ENCODE measurements around the gene PITHD1. TPM values are rescaled to one million over a fixed set of nuclear protein-coding genes. Genes with fewer than 3 reads are reported as not detected.

Gene PITHD1
- total and polyA plus RNA-seq, 4 experiments from 2014 or later = 65.3 to 82.2 (median 80.2) TPM

GRCh38 chr1:23809751-23810171 lies 31.5 kb downstream of the PITHD1 start:
- no peaks in the 10 kb centered on the region for H3K27me3 ChIP-seq (ENCODE audit: insufficient read depth, low read length)
- peaks cover 27 to 42% of the 10 kb centered on the region in 2 donors for H3K36me3 Mint-ChIP-seq
- no peaks in the 10 kb centered on the region for H3K9me3 Mint-ChIP-seq
- intact Hi-C loops (cut with micrococcal nuclease) = loop anchor here (1.0 to 10.0 kb wide), 3 partner anchors 59 to 145 kb away; partner anchors contain the start of genes FUCA1 and PNRC2
- peak; percentile 79 to 84 (median 81) for DNase-seq
- ChIA-PET POLR2A (ENCODE audit: partially characterized antibody) (interaction anchor here (0.8 to 4.1 kb wide), 8 partner anchors 9 to 150 kb away, joined by 3 to 24 read pairs (median 4); partner anchors contain the start of genes FUCA1, GALE, HMGCL and PNRC2), CTCF (ENCODE audit: partially characterized antibody) (interaction anchor here (0.6 to 4.1 kb wide), 22 partner anchors 8 to 220 kb away, joined by 3 to 52 read pairs (median 5); partner anchors contain the start of genes FUCA1, GALE and HMGCL)
- H3K4me3 ChIP-seq (ENCODE audit: low read length in 2 of 2) = no peak overlapping the region
- no peaks in the 10 kb centered on the region for H3K9me3 ChIP-seq (ENCODE audit: control insufficient read depth in 1 of 2, low read length in 2 of 2)
- peaks cover 7 to 20% (median 15%) of the 10 kb centered on the region in 4 donors for H3K4me1 Mint-ChIP-seq
- H3K36me3 ChIP-seq (ENCODE audit: insufficient read depth, low read length) = peaks cover 9% of the 10 kb centered on the region
- H3K27ac ChIP-seq (ENCODE audit: low read depth, low read length) = no peak overlapping the region
- no peak overlapping the region for H3K4me3 Mint-ChIP-seq
- H3K4me1 ChIP-seq (ENCODE audit: insufficient read depth, low read length) = peaks cover 9% of the 10 kb centered on the region
- H3K27me3 Mint-ChIP-seq = no peaks in the 10 kb centered on the region
- H3K27ac Mint-ChIP-seq = peak overlapping the region in 5 of 7 donors; percentile 12 to 80 (median 43)

DNA sequence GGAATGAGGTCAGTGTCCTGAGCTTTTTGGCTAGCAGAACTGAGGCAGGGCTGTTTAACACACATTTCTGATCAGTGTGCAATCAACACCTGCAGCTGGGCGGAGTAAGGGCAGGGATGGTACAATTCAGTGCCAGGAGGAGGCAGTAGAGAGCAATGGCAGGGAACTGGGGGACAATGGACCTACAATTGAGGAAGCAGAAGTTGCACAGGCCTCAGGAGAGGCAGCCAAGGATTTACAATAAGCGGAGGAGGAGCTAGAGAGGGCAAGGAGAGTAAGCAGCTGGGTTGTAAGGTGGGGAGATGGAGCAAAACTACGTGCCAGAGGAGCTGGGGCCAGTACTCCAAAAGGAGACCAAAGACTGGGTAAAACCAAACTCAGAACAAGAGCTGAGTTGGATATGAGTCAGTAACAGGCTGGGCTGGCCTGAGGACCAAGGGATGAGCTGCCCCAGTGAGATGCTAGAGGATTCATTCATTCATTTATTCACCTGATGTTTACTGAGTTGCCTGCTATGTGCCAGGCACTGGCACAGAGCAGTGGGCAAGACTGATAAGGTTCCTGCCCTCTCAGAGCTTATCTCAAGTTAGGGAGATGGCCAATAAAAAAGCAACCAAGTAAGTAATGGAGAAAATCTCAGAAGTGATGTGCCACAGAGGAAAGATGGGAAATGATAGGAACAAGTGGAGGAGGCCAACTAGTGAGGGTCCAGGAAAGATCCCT lies 32.8 kb downstream of the PITHD1 start:
- H3K36me3 ChIP-seq (ENCODE audit: insufficient read depth, low read length) = peaks cover 11% of the 10 kb centered on the region
- ChIA-PET CTCF (ENCODE audit: partially characterized antibody) (interaction anchor here (0.8 to 4.1 kb wide), 21 partner anchors 8 to 219 kb away, joined by 3 to 52 read pairs (median 4); partner anchors contain the start of genes FUCA1, GALE, HMGCL and PITHD1), POLR2A (ENCODE audit: partially characterized antibody) (interaction anchor here (2.2 to 4.1 kb wide), 3 partner anchors 10 to 149 kb away, joined by 8 to 24 read pairs (median 10); partner anchors contain the start of genes GALE, HMGCL and PNRC2)
- DNase-seq = peak; percentile 43 to 68 (median 47)
- no peaks in the 10 kb centered on the region for H3K9me3 Mint-ChIP-seq
- no peak overlapping the region for H3K4me3 Mint-ChIP-seq
- intact Hi-C loops (cut with micrococcal nuclease) = no loop called here
- H3K4me1 Mint-ChIP-seq = peaks cover 7 to 18% (median 12%) of the 10 kb centered on the region in 4 donors
- no peak overlapping the region for H3K4me3 ChIP-seq (ENCODE audit: low read length in 2 of 2)
- H3K4me1 ChIP-seq (ENCODE audit: insufficient read depth, low read length) = peaks cover 9% of the 10 kb centered on the region
- no peak overlapping the region for H3K27ac ChIP-seq (ENCODE audit: low read depth, low read length)
- H3K36me3 Mint-ChIP-seq = peaks cover 23 to 38% of the 10 kb centered on the region in 2 donors
- peak overlapping the region; percentile 0 to 69 (median 43) for H3K27ac Mint-ChIP-seq
- no peaks in the 10 kb centered on the region for H3K9me3 ChIP-seq (ENCODE audit: control insufficient read depth in 1 of 2, low read length in 2 of 2)
- no peaks in the 10 kb centered on the region for H3K27me3 ChIP-seq (ENCODE audit: insufficient read depth, low read length)
- H3K27me3 Mint-ChIP-seq = no peaks in the 10 kb centered on the region

DNA sequence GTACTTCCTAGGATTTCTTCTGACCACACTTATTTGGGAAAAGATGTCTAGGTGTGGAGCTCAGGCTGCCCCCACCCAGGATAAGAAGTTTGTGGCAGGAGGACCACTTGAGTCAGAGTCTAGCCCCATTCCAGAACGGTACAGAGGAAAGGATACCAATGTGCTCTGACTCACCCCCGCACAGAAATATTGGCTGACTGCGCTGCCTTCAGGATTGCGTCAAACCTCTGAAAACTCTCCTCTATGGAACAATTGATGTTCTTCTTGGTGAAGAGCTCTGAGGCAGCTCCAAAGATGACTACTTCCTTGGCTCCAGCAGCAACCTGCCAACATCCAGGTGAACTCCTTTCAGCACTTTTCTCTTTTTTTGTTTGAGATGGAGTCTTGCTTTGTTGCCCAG lies 35.8 kb downstream of the PITHD1 start:
- Mint-ChIP-seq H3K4me1 (peaks cover 7 to 18% (median 12%) of the 10 kb centered on the region in 4 donors), H3K27me3 (no peaks in the 10 kb centered on the region), H3K27ac (no peak overlapping the region), H3K36me3 (peaks cover 25 to 51% of the 10 kb centered on the region in 2 donors), H3K9me3 (no peaks in the 10 kb centered on the region), H3K4me3 (no peak overlapping the region)
- H3K4me1 ChIP-seq (ENCODE audit: insufficient read depth, low read length) = peaks cover 9% of the 10 kb centered on the region
- peaks cover 34% of the 10 kb centered on the region for H3K36me3 ChIP-seq (ENCODE audit: insufficient read depth, low read length)
- no peak for DNase-seq
- intact Hi-C loops (cut with micrococcal nuclease) = no loop called here
- H3K9me3 ChIP-seq (ENCODE audit: control insufficient read depth in 1 of 2, low read length in 2 of 2) = no peaks in the 10 kb centered on the region
- no peaks in the 10 kb centered on the region for H3K27me3 ChIP-seq (ENCODE audit: insufficient read depth, low read length)
- CTCF ChIA-PET (ENCODE audit: partially characterized antibody) = interaction anchor here (1.1 kb wide), 1 partner anchor 42 kb away, joined by 3 read pairs; no protein-coding TSS in a partner anchor
- POLR2A ChIA-PET (ENCODE audit: partially characterized antibody) = no interaction called here
- H3K27ac ChIP-seq (ENCODE audit: low read depth, low read length) = no peak overlapping the region
- H3K4me3 ChIP-seq (ENCODE audit: low read length in 2 of 2) = no peak overlapping the region

DNA sequence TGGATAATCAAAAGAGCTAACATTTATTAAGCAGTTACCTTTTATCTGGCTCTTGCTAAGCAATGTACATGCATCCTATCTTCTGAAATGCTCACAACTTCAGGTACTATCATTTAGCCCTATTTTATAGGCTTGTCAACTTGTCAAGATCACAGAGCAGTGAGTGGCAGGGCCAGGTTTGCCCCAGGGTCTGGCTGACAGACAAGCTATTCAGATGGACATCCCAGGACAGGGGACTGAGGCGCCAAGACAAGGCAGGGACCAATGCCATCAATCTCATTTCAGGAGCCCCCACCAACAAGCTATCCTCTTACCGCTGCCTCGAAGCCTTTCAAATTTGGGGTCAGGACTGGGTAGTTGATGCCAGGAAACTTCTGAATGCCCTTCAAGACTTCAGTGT lies 38.1 kb downstream of the PITHD1 start:
- Histone ChIP-seq H3K4me1 (ENCODE audit: insufficient read depth, low read length) (no peaks in the 10 kb centered on the region), H3K9me3 (ENCODE audit: control insufficient read depth in 1 of 2, low read length in 2 of 2) (no peaks in the 10 kb centered on the region), H3K36me3 (ENCODE audit: insufficient read depth, low read length) (peaks cover 34% of the 10 kb centered on the region), H3K4me3 (ENCODE audit: low read length in 2 of 2) (no peak overlapping the region), H3K27me3 (ENCODE audit: insufficient read depth, low read length) (no peaks in the 10 kb centered on the region), H3K27ac (ENCODE audit: low read depth, low read length) (no peak overlapping the region)
- Mint-ChIP-seq H3K4me3 (no peak overlapping the region), H3K27me3 (no peaks in the 10 kb centered on the region), H3K36me3 (peaks cover 22 to 45% of the 10 kb centered on the region in 2 donors), H3K4me1 (peaks cover 0 to 3% (median 0%) of the 10 kb centered on the region in 4 donors), H3K9me3 (no peaks in the 10 kb centered on the region), H3K27ac (no peak overlapping the region)
- CTCF ChIA-PET (ENCODE audit: partially characterized antibody) = interaction anchor here (0.7 kb wide), 1 partner anchor 76 kb away, joined by 3 read pairs; no protein-coding TSS in a partner anchor
- intact Hi-C loops (cut with micrococcal nuclease) = no loop called here
- DNase-seq = no peak
- POLR2A ChIA-PET (ENCODE audit: partially characterized antibody) = interaction anchor here (0.7 kb wide), 1 partner anchor 1429 kb away, joined by 3 read pairs; no protein-coding TSS in a partner anchor

DNA sequence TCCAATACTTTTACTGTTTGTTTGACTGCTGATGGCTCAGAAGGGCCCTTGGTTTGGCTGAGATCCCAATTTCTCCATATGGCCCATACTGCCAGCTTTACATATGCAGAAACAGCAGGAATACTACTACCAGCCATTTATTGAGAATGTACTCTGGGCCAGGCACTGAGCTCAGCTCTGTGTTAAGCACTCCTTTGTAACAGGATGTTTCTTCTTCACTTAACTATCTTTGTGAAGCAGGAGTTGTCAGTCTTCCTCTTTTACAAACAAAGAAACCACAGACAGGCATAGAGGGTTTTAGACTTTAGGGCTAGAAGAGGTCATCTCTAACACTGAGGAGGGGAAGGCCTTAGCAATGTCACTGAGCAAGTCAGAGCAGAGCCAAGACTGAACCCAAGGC lies 38.7 kb downstream of the PITHD1 start:
- no peak for DNase-seq
- CTCF ChIA-PET (ENCODE audit: partially characterized antibody) = no interaction called here
- Histone ChIP-seq H3K36me3 (ENCODE audit: insufficient read depth, low read length) (peaks cover 34% of the 10 kb centered on the region), H3K4me1 (ENCODE audit: insufficient read depth, low read length) (no peaks in the 10 kb centered on the region), H3K27ac (ENCODE audit: low read depth, low read length) (no peak overlapping the region), H3K9me3 (ENCODE audit: control insufficient read depth in 1 of 2, low read length in 2 of 2) (no peaks in the 10 kb centered on the region), H3K27me3 (ENCODE audit: insufficient read depth, low read length) (no peaks in the 10 kb centered on the region), H3K4me3 (ENCODE audit: low read length in 2 of 2) (no peak overlapping the region)
- no peaks in the 10 kb centered on the region for H3K27me3 Mint-ChIP-seq
- intact Hi-C loops (cut with micrococcal nuclease) = no loop called here
- no peak overlapping the region for H3K4me3 Mint-ChIP-seq
- H3K27ac Mint-ChIP-seq = no peak overlapping the region
- H3K9me3 Mint-ChIP-seq = no peaks in the 10 kb centered on the region
- peaks cover 19 to 42% of the 10 kb centered on the region in 2 donors for H3K36me3 Mint-ChIP-seq
- no peaks in the 10 kb centered on the region for H3K4me1 Mint-ChIP-seq
- POLR2A ChIA-PET (ENCODE audit: partially characterized antibody) = interaction anchor here (0.7 kb wide), 1 partner anchor 15 kb away, joined by 3 read pairs; no protein-coding TSS in a partner anchor

DNA sequence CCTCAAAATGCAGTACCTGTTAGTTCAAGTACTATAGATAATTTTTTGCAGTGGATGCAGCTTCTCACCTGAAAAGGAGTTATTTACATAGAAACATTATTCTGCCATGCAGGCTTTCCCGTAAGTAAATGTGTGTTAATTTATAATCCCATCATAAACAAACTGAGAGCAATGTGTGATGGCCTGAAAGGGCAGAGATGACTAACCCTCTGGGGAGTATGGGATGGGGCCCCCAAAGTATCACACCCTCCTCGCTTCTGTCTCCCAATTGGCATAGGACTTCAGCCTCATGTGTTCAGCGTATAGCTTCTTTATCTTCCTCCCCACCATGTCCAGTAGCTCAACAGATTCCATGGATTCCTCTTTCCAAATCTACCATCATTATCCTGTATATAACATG lies 39.4 kb downstream of the PITHD1 start:
- no peak for DNase-seq
- Histone ChIP-seq H3K27me3 (ENCODE audit: insufficient read depth, low read length) (no peaks in the 10 kb centered on the region), H3K4me1 (ENCODE audit: insufficient read depth, low read length) (no peaks in the 10 kb centered on the region), H3K27ac (ENCODE audit: low read depth, low read length) (no peak overlapping the region), H3K36me3 (ENCODE audit: insufficient read depth, low read length) (peaks cover 34% of the 10 kb centered on the region), H3K4me3 (ENCODE audit: low read length in 2 of 2) (no peak overlapping the region), H3K9me3 (ENCODE audit: control insufficient read depth in 1 of 2, low read length in 2 of 2) (no peaks in the 10 kb centered on the region)
- Mint-ChIP-seq H3K27me3 (no peaks in the 10 kb centered on the region), H3K4me1 (no peaks in the 10 kb centered on the region), H3K4me3 (peak overlapping the region in 1 of 8 donors; percentile 21), H3K27ac (no peak overlapping the region), H3K36me3 (peaks cover 19 to 39% of the 10 kb centered on the region in 2 donors), H3K9me3 (no peaks in the 10 kb centered on the region)
- intact Hi-C loops (cut with micrococcal nuclease) = no loop called here
- CTCF ChIA-PET (ENCODE audit: partially characterized antibody) = interaction anchor here (1.0 to 1.3 kb wide), 2 partner anchors 8 to 11 kb away, joined by 3 to 8 read pairs; no protein-coding TSS in a partner anchor
- POLR2A ChIA-PET (ENCODE audit: partially characterized antibody) = interaction anchor here (0.6 to 0.7 kb wide), 2 partner anchors 15 to 16 kb away, joined by 3 read pairs; no protein-coding TSS in a partner anchor

GRCh38 chr1:23823767-23824166 lies 45.5 kb downstream of the PITHD1 start:
- Mint-ChIP-seq H3K27me3 (no peaks in the 10 kb centered on the region), H3K9me3 (no peaks in the 10 kb centered on the region), H3K4me1 (peaks cover 15 to 28% (median 20%) of the 10 kb centered on the region in 4 donors), H3K4me3 (peak overlapping the region in 7 of 8 donors; percentile 54 to 97 (median 93)), H3K27ac (peak overlapping the region in 5 of 7 donors; percentile 24 to 96 (median 86)), H3K36me3 (peaks cover 3 to 11% of the 10 kb centered on the region in 2 donors)
- Histone ChIP-seq H3K27me3 (ENCODE audit: insufficient read depth, low read length) (no peaks in the 10 kb centered on the region), H3K4me3 (ENCODE audit: low read length in 2 of 2) (no peak overlapping the region), H3K4me1 (ENCODE audit: insufficient read depth, low read length) (peaks cover 18% of the 10 kb centered on the region), H3K9me3 (ENCODE audit: control insufficient read depth in 1 of 2, low read length in 2 of 2) (no peaks in the 10 kb centered on the region), H3K36me3 (ENCODE audit: insufficient read depth, low read length) (no peaks in the 10 kb centered on the region), H3K27ac (ENCODE audit: low read depth, low read length) (no peak overlapping the region)
- ChIA-PET POLR2A (ENCODE audit: partially characterized antibody) (interaction anchor here (0.9 to 4.8 kb wide), 6 partner anchors 14 to 80 kb away, joined by 3 to 51 read pairs (median 4); partner anchors contain the start of genes ELOA and GALE), CTCF (ENCODE audit: partially characterized antibody) (interaction anchor here (0.8 to 4.9 kb wide), 4 partner anchors 13 to 45 kb away, joined by 3 to 52 read pairs (median 4); partner anchors contain the start of gene FUCA1)
- intact Hi-C loops (cut with micrococcal nuclease) = no loop called here
- no peak for DNase-seq

All from CD4-positive, alpha-beta memory T cell (primary cell).